ENCODE data around the gene CYP27B1. TPM values are rescaled to one million over a fixed set of nuclear protein-coding genes. Genes with fewer than 3 reads are reported as not detected.

Gene CYP27B1
- total and polyA plus RNA-seq, 7 experiments from 2014 or later, result 0.20 to 2.6 (median 1.6) TPM; not detected in 1

DNA sequence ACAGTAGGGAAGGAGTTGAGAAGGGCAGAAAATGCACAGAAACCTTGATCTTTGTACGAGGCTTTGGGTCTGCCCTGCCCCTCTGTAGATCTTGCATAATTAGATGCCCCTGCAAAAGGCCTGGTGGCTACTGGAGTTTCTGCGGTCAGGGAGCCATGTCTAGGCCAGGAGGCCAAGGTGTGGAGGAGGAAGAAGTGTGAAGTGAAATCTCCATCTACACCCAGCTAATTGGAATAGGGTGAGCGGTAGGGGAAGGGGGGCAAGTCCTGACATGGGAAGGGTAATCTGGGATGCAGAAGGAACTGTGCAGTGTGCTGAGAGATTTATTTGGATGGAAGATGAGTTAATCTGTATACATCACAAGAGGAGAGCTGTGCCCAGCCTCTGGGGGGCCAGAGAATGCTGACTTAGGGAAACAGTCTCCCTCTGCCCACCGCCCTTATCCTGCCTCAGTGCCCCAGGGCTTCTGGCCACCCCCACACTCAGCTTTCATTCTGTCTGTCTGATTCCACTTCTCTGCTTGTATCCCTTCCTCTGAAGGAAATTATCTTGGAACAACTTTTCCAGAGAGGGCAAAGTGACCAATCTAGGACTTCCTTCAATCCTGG lies 5.4 kb downstream of the CYP27B1 start:
- H3K36me3 Mint-ChIP-seq, result peaks cover 4 to 14% (median 6%) of the 10 kb centered on the region in 5 donors
- intact Hi-C loops (cut with micrococcal nuclease), result no loop called here
- Histone ChIP-seq H3K36me3 (ENCODE audit: control insufficient read depth in 2 of 3, insufficient read depth in 3 of 3, low read length in 3 of 3) (peaks cover 0 to 18% (median 0%) of the 10 kb centered on the region in 3 experiments), H3K9me3 (ENCODE audit: control insufficient read depth in 2 of 3, low read length in 3 of 3) (no peaks in the 10 kb centered on the region), H3K27ac (ENCODE audit: low read depth, low read length) (no peak overlapping the region), H3K4me1 (ENCODE audit: control insufficient read depth in 2 of 2, insufficient read depth in 2 of 2, low read length in 2 of 2) (peaks cover 22 to 32% of the 10 kb centered on the region in 2 donors), H3K27me3 (ENCODE audit: control insufficient read depth in 2 of 2, insufficient read depth in 2 of 2, low read length in 2 of 2) (peaks cover 0 to 11% of the 10 kb centered on the region in 2 donors), H3K4me3 (ENCODE audit: low read length) (no peak overlapping the region)
- ATAC-seq (no peak), DNase-seq (no peak)
- H3K27me3 Mint-ChIP-seq, result peaks cover 9 to 23% (median 14%) of the 10 kb centered on the region in 5 donors
- ChIA-PET POLR2A (interaction anchor here (0.7 to 2.4 kb wide), 3 partner anchors 9 to 58 kb away, joined by 3 to 12 read pairs (median 3); partner anchors contain the start of genes CDK4 and TSPAN31), CTCF (interaction anchor here (1.5 to 2.4 kb wide), 3 partner anchors 20 to 147 kb away, joined by 3 to 11 read pairs (median 5); no protein-coding TSS in a partner anchor)
- peak overlapping the region in 1 of 9 donors; percentile 24 for H3K27ac Mint-ChIP-seq
- H3K9me3 Mint-ChIP-seq, result peaks cover 0 to 2% (median 0%) of the 10 kb centered on the region in 11 donors
- H3K4me1 Mint-ChIP-seq, result peaks cover 33 to 57% (median 46%) of the 10 kb centered on the region in 7 donors
- H3K4me3 Mint-ChIP-seq, result no peak overlapping the region

- Histone ChIP-seq H3K4me1 (ENCODE audit: control insufficient read depth in 2 of 2, insufficient read depth in 2 of 2, low read length in 2 of 2) (peaks cover 22 to 28% of the 10 kb centered on the region in 2 donors), H3K27ac (ENCODE audit: low read depth, low read length) (no peak overlapping the region), H3K9me3 (ENCODE audit: control insufficient read depth in 2 of 3, low read length in 3 of 3) (no peaks in the 10 kb centered on the region), H3K36me3 (ENCODE audit: control insufficient read depth in 2 of 3, insufficient read depth in 3 of 3, low read length in 3 of 3) (peaks cover 0 to 18% (median 0%) of the 10 kb centered on the region in 3 experiments), H3K27me3 (ENCODE audit: control insufficient read depth in 2 of 2, insufficient read depth in 2 of 2, low read length in 2 of 2) (peaks cover 0 to 7% of the 10 kb centered on the region in 2 donors), H3K4me3 (ENCODE audit: low read length) (no peak overlapping the region)
- DNase-seq (no peak), ATAC-seq (no peak)
- H3K27ac Mint-ChIP-seq, result no peak overlapping the region
- peaks cover 0 to 2% (median 0%) of the 10 kb centered on the region in 11 donors for H3K9me3 Mint-ChIP-seq
- H3K4me1 Mint-ChIP-seq, result peaks cover 33 to 54% (median 45%) of the 10 kb centered on the region in 7 donors
- H3K36me3 Mint-ChIP-seq, result peaks cover 4 to 16% (median 6%) of the 10 kb centered on the region in 5 donors
- POLR2A ChIA-PET, result interaction anchor here (1.0 to 2.4 kb wide), 3 partner anchors 8 to 21 kb away, joined by 3 to 12 read pairs (median 8); partner anchors contain the start of genes CDK4, TSFM and TSPAN31
- CTCF ChIA-PET, result interaction anchor here (0.9 to 2.4 kb wide), 4 partner anchors 21 to 148 kb away, joined by 3 to 11 read pairs (median 7); no protein-coding TSS in a partner anchor
- no peak overlapping the region for H3K4me3 Mint-ChIP-seq
- peaks cover 6 to 19% (median 9%) of the 10 kb centered on the region in 5 donors for H3K27me3 Mint-ChIP-seq
- intact Hi-C loops (cut with micrococcal nuclease), result no loop called here
Measured at GRCh38 chr12:57760347-57760982, 6.4 kb downstream of the CYP27B1 start.

DNA sequence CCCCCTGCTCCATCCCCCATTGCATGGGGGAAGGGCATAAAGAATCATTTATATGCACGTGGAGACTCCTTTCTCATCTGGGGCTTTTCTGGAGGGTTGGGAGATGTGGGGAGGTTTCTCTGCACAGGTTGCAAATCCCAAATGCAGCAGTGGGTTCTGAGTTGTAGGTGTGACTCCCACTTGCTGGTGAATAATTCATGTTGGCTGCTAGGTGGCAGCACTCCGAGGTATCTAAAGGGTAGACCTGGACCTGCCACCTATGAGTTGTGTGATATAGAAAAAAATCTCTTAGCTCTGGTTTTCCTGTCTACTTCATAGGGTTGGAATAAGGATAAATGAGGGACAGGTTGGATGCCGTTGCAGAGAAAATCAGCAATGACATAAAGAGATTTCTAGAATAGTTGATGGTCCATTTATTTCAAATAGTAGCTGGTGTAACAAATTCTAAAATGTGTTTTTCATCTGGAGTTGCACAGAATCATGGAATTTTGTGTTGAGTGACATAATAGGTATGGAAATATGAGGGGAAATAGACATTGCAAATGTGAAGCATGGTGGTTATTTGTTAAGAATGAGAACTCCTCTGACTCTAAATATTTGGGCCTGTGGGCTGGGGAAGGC lies 7.4 kb downstream of the CYP27B1 start:
- peaks cover 2 to 16% (median 9%) of the 10 kb centered on the region in 5 donors for H3K27me3 Mint-ChIP-seq
- ATAC-seq (peak; percentile 28), DNase-seq (peak in 5 of 9 donors; percentile 47 to 57 (median 51))
- H3K4me1 ChIP-seq (ENCODE audit: control insufficient read depth in 2 of 2, insufficient read depth in 2 of 2, low read length in 2 of 2), result peaks cover 16 to 24% of the 10 kb centered on the region in 2 donors
- no peak overlapping the region for H3K4me3 ChIP-seq (ENCODE audit: low read length)
- H3K4me3 Mint-ChIP-seq, result peak overlapping the region in 1 of 10 donors; percentile 64
- peaks cover 4 to 16% (median 6%) of the 10 kb centered on the region in 5 donors for H3K36me3 Mint-ChIP-seq
- peak overlapping the region in 4 of 9 donors; percentile 16 to 64 (median 28) for H3K27ac Mint-ChIP-seq
- no peaks in the 10 kb centered on the region for H3K9me3 ChIP-seq (ENCODE audit: control insufficient read depth in 2 of 3, low read length in 3 of 3)
- H3K36me3 ChIP-seq (ENCODE audit: control insufficient read depth in 2 of 3, insufficient read depth in 3 of 3, low read length in 3 of 3), result peaks cover 0 to 18% (median 0%) of the 10 kb centered on the region in 3 experiments
- ChIA-PET CTCF (interaction anchor here (0.6 to 2.4 kb wide), 13 partner anchors 9 to 145 kb away, joined by 3 to 11 read pairs (median 3); partner anchors contain the start of gene TSFM), POLR2A (interaction anchor here (0.7 to 2.4 kb wide), 6 partner anchors 9 to 22 kb away, joined by 3 to 12 read pairs (median 4); partner anchors contain the start of genes TSFM and TSPAN31)
- intact Hi-C loops (cut with micrococcal nuclease), result loop anchor here (5.0 to 10.0 kb wide), 3 partner anchors 73 to 1935 kb away; partner anchors contain the start of genes DNAJC14 (in 1 of the 2) and PRIM1 (in 1 of the 2)
- H3K27ac ChIP-seq (ENCODE audit: low read depth, low read length), result no peak overlapping the region
- peaks cover 0 to 3% of the 10 kb centered on the region in 2 donors for H3K27me3 ChIP-seq (ENCODE audit: control insufficient read depth in 2 of 2, insufficient read depth in 2 of 2, low read length in 2 of 2)
- H3K4me1 Mint-ChIP-seq, result peaks cover 31 to 49% (median 42%) of the 10 kb centered on the region in 7 donors
- peaks cover 0 to 2% (median 0%) of the 10 kb centered on the region in 11 donors for H3K9me3 Mint-ChIP-seq

DNA sequence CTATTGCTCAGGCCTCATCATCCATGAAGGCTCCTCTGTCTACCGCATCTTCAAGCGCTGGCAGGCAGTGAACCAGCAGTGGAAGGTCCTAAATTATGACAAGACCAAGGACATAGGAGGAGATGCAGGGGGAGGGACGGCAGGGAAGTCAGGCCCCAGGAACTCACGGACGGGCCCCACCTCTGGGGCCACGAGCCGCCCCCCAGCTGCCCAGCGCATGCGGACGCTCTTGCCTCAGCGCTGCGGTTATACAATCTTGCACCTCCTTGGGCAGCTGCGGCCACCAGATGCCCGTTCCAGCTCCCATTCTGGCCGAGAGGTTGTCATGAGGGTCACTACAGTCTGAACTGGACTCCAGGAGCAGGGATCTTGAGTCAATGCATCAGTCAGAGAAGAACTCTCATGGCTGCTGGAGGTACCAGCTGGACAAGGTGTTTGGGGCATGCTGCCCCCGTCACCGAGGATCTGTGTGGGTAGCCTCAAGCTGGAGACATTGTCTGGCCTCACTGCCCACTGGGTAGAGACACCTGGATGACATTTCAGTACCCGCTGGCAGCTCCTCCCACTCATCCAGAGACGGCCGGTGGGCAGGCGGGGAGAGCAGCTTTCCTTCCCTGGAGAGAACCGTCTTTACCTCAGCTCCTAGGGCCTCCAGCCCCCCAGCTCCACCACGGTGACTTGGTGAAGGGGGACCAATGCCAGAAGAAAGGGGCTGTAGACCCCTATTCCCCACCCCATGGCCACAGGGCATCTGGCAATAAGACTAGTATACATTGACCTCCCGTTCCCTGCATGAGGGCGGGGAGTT lies 8.1 kb downstream of the CYP27B1 start:
- peak overlapping the region in 6 of 9 donors; percentile 6 to 76 (median 17) for H3K27ac Mint-ChIP-seq
- peaks cover 0 to 2% (median 0%) of the 10 kb centered on the region in 11 donors for H3K9me3 Mint-ChIP-seq
- peaks cover 35 to 54% (median 43%) of the 10 kb centered on the region in 7 donors for H3K4me1 Mint-ChIP-seq
- no peak overlapping the region for H3K27ac ChIP-seq (ENCODE audit: low read depth, low read length)
- peaks cover 0 to 18% (median 0%) of the 10 kb centered on the region in 3 experiments for H3K36me3 ChIP-seq (ENCODE audit: control insufficient read depth in 2 of 3, insufficient read depth in 3 of 3, low read length in 3 of 3)
- peaks cover 20 to 28% of the 10 kb centered on the region in 2 donors for H3K4me1 ChIP-seq (ENCODE audit: control insufficient read depth in 2 of 2, insufficient read depth in 2 of 2, low read length in 2 of 2)
- intact Hi-C loops (cut with micrococcal nuclease), result loop anchor here (5.0 to 10.0 kb wide), 3 partner anchors 74 to 1934 kb away; partner anchors contain the start of genes DNAJC14 (in 1 of the 2) and PRIM1 (in 1 of the 2)
- no peaks in the 10 kb centered on the region for H3K27me3 ChIP-seq (ENCODE audit: control insufficient read depth in 2 of 2, insufficient read depth in 2 of 2, low read length in 2 of 2)
- DNase-seq (no peak), ATAC-seq (no peak)
- peaks cover 0 to 9% (median 3%) of the 10 kb centered on the region in 5 donors for H3K27me3 Mint-ChIP-seq
- ChIA-PET CTCF (interaction anchor here (0.6 to 2.4 kb wide), 9 partner anchors 10 to 153 kb away, joined by 3 to 11 read pairs (median 4); partner anchors contain the start of gene TSFM), POLR2A (interaction anchor here (0.7 to 2.4 kb wide), 6 partner anchors 8 to 23 kb away, joined by 3 to 12 read pairs (median 4); partner anchors contain the start of genes TSFM and TSPAN31)
- peaks cover 4 to 16% (median 6%) of the 10 kb centered on the region in 5 donors for H3K36me3 Mint-ChIP-seq
- H3K9me3 ChIP-seq (ENCODE audit: control insufficient read depth in 2 of 3, low read length in 3 of 3), result no peaks in the 10 kb centered on the region
- H3K4me3 Mint-ChIP-seq, result peak overlapping the region in 3 of 10 donors; percentile 14 to 60 (median 43)
- no peak overlapping the region for H3K4me3 ChIP-seq (ENCODE audit: low read length)

DNA sequence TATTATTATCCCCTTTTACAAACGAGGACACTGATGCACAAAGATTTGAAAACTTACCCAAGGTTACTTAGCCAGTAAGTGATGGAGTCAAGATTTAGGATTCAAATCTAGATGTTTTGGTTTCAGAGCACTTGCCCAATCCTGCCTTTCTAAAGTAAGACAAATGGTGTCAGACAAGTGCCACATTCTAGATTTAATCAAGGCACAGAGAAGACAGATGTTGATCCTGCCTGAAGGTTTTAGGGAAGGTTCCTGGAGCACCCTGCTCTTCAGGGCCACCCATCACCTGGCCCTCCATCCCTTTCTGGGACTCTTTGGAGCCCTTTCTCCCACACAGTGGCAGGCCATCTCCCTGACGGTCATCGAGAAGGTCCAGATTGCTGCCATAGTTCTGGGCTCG lies 9.1 kb downstream of the CYP27B1 start:
- H3K27ac Mint-ChIP-seq, result peak overlapping the region in 3 of 9 donors; percentile 43 to 76 (median 65)
- DNase-seq (no peak), ATAC-seq (no peak)
- H3K4me1 ChIP-seq (ENCODE audit: control insufficient read depth in 2 of 2, insufficient read depth in 2 of 2, low read length in 2 of 2), result peaks cover 23 to 38% of the 10 kb centered on the region in 2 donors
- intact Hi-C loops (cut with micrococcal nuclease), result loop anchor here (5.0 to 10.0 kb wide), 3 partner anchors 75 to 1933 kb away; partner anchors contain the start of genes DNAJC14 (in 1 of the 2) and PRIM1 (in 1 of the 2)
- peaks cover 0 to 18% (median 0%) of the 10 kb centered on the region in 3 experiments for H3K36me3 ChIP-seq (ENCODE audit: control insufficient read depth in 2 of 3, insufficient read depth in 3 of 3, low read length in 3 of 3)
- H3K27me3 Mint-ChIP-seq, result peaks cover 0 to 2% (median 0%) of the 10 kb centered on the region in 5 donors
- H3K9me3 Mint-ChIP-seq, result peaks cover 0 to 2% (median 0%) of the 10 kb centered on the region in 11 donors
- ChIA-PET CTCF (interaction anchor here (0.7 to 1.5 kb wide), 3 partner anchors 24 to 1640 kb away, joined by 3 to 8 read pairs (median 4); partner anchors contain the start of gene ZC3H10), POLR2A (no interaction called here)
- H3K9me3 ChIP-seq (ENCODE audit: control insufficient read depth in 2 of 3, low read length in 3 of 3), result no peaks in the 10 kb centered on the region
- H3K4me3 Mint-ChIP-seq, result peak overlapping the region in 1 of 10 donors; percentile 43
- peaks cover 4 to 16% (median 6%) of the 10 kb centered on the region in 5 donors for H3K36me3 Mint-ChIP-seq
- no peaks in the 10 kb centered on the region for H3K27me3 ChIP-seq (ENCODE audit: control insufficient read depth in 2 of 2, insufficient read depth in 2 of 2, low read length in 2 of 2)
- no peak overlapping the region for H3K4me3 ChIP-seq (ENCODE audit: low read length)
- H3K27ac ChIP-seq (ENCODE audit: low read depth, low read length), result no peak overlapping the region
- H3K4me1 Mint-ChIP-seq, result peaks cover 38 to 58% (median 50%) of the 10 kb centered on the region in 7 donors
